IPS DF 6.9 (cell line): ENCODE data around the gene COL23A1.
"Not testable (repeated sequence)": the region's sequence is repeated elsewhere in the genome, so short reads cannot be mapped to it uniquely, and the experiment has no call there.

Source experiments
- DNase-seq: peaks from one replicate; pipeline ENCODE4 v3.0.0-alpha.2; 2013; ENCODE audit warnings: low read depth, low spot score
- H3K27ac ChIP-seq: one replicate; pipeline ENCODE4 v1.5.1; 2013; ENCODE audit warnings: low read length, control low read depth
- H3K27me3 ChIP-seq: 2 replicates; pipeline ENCODE4 v1.6.1; 2013; ENCODE audit warnings: mild to moderate bottlenecking, low read length; ENCODE audit not compliant: control insufficient read depth, insufficient read depth
- H3K36me3 ChIP-seq: 2 replicates; pipeline ENCODE4 v1.6.1; 2013; ENCODE audit warnings: low read length; ENCODE audit not compliant: control insufficient read depth, insufficient read depth
- H3K4me1 ChIP-seq: 2 replicates; pipeline ENCODE4 v1.6.1; 2013; ENCODE audit warnings: low read length; ENCODE audit not compliant: control insufficient read depth, insufficient read depth
- H3K4me3 ChIP-seq: 2 replicates; pipeline ENCODE4 v1.5.1; 2013; ENCODE audit warnings: mild to moderate bottlenecking, low read length
- H3K9me3 ChIP-seq: 2 replicates; pipeline ENCODE4 v1.6.1; 2013; ENCODE audit warnings: low read length, inconsistent platforms; ENCODE audit not compliant: control insufficient read depth, insufficient read depth
- WGBS: extraction: QIAGEN DNeasy Blood & Tissue Kit; methylation state at CpG from one replicate; pipeline ENCODE4 v1.1.7; 2013; ENCODE audit warnings: mixed read lengths, missing lambda C conversion rate; ENCODE audit not compliant: insufficient read length, insufficient coverage; 5-methylcytosine and 5-hydroxymethylcytosine counted together

Gene COL23A1

GRCh38 chr5:178232124-178232919 is 357.9 kb downstream of the COL23A1 start, which contains the start of gene PHYKPL:
PHYKPL (minus strand) TSS chr5:178232802; CDS start chr5:178232550, 252 bp downstream.
- no peaks in the 10 kb centered on the region for H3K9me3 ChIP-seq
- no peaks in the 10 kb centered on the region for H3K27me3 ChIP-seq
- peaks cover 7% of the 10 kb centered on the region for H3K36me3 ChIP-seq
- no CpG with 5 or more reads among the region's 102 CpGs for WGBS
- DNase-seq, result no peak
- peaks cover 3% of the 10 kb centered on the region; the same call in 1 of the 2 replicates for H3K4me1 ChIP-seq
- H3K27ac ChIP-seq, result no peak within 1 kb of the TSS
- H3K4me3 ChIP-seq, result peak within 1 kb of the TSS; percentile 62

- Histone ChIP-seq H3K27me3 (no peaks in the 10 kb centered on the region), H3K9me3 (no peaks in the 10 kb centered on the region), H3K4me3 (peak overlapping the region; percentile 62; the same call in 1 of the 2 replicates), H3K36me3 (peaks cover 7% of the 10 kb centered on the region), H3K27ac (no peak overlapping the region), H3K4me1 (peaks cover 3% of the 10 kb centered on the region; the same call in 1 of the 2 replicates)
- no peak for DNase-seq
- no CpG with 5 or more reads among the region's 21 CpGs for WGBS
These were observed 358.6 kb downstream of the COL23A1 start for GRCh38 chr5:178231539-178232123.

- no peaks in the 10 kb centered on the region for H3K27me3 ChIP-seq
- H3K36me3 ChIP-seq, result peaks cover 7% of the 10 kb centered on the region
- no CpG with 5 or more reads among the region's 9 CpGs for WGBS
- no peak overlapping the region for H3K27ac ChIP-seq
- H3K9me3 ChIP-seq, result no peaks in the 10 kb centered on the region
- peaks cover 3% of the 10 kb centered on the region; the same call in 1 of the 2 replicates for H3K4me1 ChIP-seq
- H3K4me3 ChIP-seq, result no peak overlapping the region
- DNase-seq, result no peak
These were observed 359.2 kb downstream of the COL23A1 start for GRCh38 chr5:178230879-178231538.

- no CpG with 5 or more reads among the region's 10 CpGs for WGBS
- DNase-seq, result no peak
- H3K4me3 ChIP-seq, result no peak overlapping the region
- no peaks in the 10 kb centered on the region for H3K9me3 ChIP-seq
- peaks cover 9% of the 10 kb centered on the region for H3K36me3 ChIP-seq
- H3K27me3 ChIP-seq, result no peaks in the 10 kb centered on the region
- peaks cover 3% of the 10 kb centered on the region; the same call in 1 of the 2 replicates for H3K4me1 ChIP-seq
- H3K27ac ChIP-seq, result no peak overlapping the region
These were observed 360.3 kb downstream of the COL23A1 start for GRCh38 chr5:178229861-178230260.

- DNase-seq, H3K36me3 ChIP-seq, H3K4me1 ChIP-seq, H3K4me3 ChIP-seq, H3K9me3 ChIP-seq, H3K27me3 ChIP-seq, H3K27ac ChIP-seq: not testable (repeated sequence)
- WGBS, result no CpG with 5 or more reads among the region's 13 CpGs
These were observed 361.1 kb downstream of the COL23A1 start for GRCh38 chr5:178229111-178229510.

- Histone ChIP-seq H3K4me3 (no peak overlapping the region), H3K4me1 (peaks cover 8% of the 10 kb centered on the region), H3K27me3 (no peaks in the 10 kb centered on the region), H3K9me3 (no peaks in the 10 kb centered on the region), H3K27ac (no peak overlapping the region), H3K36me3 (peaks cover 9% of the 10 kb centered on the region)
- WGBS, result no CpG with 5 or more reads among the region's 11 CpGs
- no peak for DNase-seq
These were observed 361.6 kb downstream of the COL23A1 start for GRCh38 chr5:178228609-178229008.

- Histone ChIP-seq H3K27me3 (no peaks in the 10 kb centered on the region), H3K4me1 (peaks cover 8% of the 10 kb centered on the region), H3K27ac (no peak overlapping the region), H3K36me3 (peaks cover 9% of the 10 kb centered on the region), H3K9me3 (no peaks in the 10 kb centered on the region), H3K4me3 (no peak overlapping the region)
- DNase-seq, result no peak
- no CpG with 5 or more reads among the region's 3 CpGs for WGBS
These were observed 362.3 kb downstream of the COL23A1 start for GRCh38 chr5:178227929-178228328.

- Histone ChIP-seq H3K4me1 (peaks cover 8% of the 10 kb centered on the region), H3K36me3 (peaks cover 12% of the 10 kb centered on the region)
- DNase-seq, result no peak
These were observed 363.0 kb downstream of the COL23A1 start for GRCh38 chr5:178227138-178227659.

GRCh38 chr5:178225174-178225573 is 365.0 kb downstream of the COL23A1 start:
- Histone ChIP-seq H3K36me3 (peaks cover 18% of the 10 kb centered on the region), H3K27ac (no peak overlapping the region), H3K4me1 (peaks cover 6% of the 10 kb centered on the region), H3K9me3 (no peaks in the 10 kb centered on the region), H3K4me3 (no peak overlapping the region), H3K27me3 (no peaks in the 10 kb centered on the region)
- WGBS, result no CpG with 5 or more reads among the region's 6 CpGs
- DNase-seq, result no peak

More at GRCh38 chr5:178227138-178227659, 363.0 kb downstream of the COL23A1 start:
- Histone ChIP-seq H3K27me3 (no peaks in the 10 kb centered on the region), H3K27ac (no peak overlapping the region), H3K4me3 (no peak overlapping the region), H3K9me3 (no peaks in the 10 kb centered on the region)
- no CpG with 5 or more reads among the region's 4 CpGs for WGBS

- H3K4me1 ChIP-seq, result peaks cover 6% of the 10 kb centered on the region
- no peak overlapping the region for H3K4me3 ChIP-seq
- no peak overlapping the region for H3K27ac ChIP-seq
- H3K36me3 ChIP-seq, result peaks cover 15% of the 10 kb centered on the region
- H3K27me3 ChIP-seq, result no peaks in the 10 kb centered on the region
- H3K9me3 ChIP-seq, result no peaks in the 10 kb centered on the region
- no peak for DNase-seq
- WGBS, result no CpG with 5 or more reads among the region's 17 CpGs
These were observed 365.8 kb downstream of the COL23A1 start for GRCh38 chr5:178224403-178224802.
